Measurements from ENCODE around the gene NYAP1.
"Not testable (repeated sequence)": the region's sequence is repeated elsewhere in the genome, so short reads cannot be mapped to it uniquely, and the experiment has no call there.

DNA sequence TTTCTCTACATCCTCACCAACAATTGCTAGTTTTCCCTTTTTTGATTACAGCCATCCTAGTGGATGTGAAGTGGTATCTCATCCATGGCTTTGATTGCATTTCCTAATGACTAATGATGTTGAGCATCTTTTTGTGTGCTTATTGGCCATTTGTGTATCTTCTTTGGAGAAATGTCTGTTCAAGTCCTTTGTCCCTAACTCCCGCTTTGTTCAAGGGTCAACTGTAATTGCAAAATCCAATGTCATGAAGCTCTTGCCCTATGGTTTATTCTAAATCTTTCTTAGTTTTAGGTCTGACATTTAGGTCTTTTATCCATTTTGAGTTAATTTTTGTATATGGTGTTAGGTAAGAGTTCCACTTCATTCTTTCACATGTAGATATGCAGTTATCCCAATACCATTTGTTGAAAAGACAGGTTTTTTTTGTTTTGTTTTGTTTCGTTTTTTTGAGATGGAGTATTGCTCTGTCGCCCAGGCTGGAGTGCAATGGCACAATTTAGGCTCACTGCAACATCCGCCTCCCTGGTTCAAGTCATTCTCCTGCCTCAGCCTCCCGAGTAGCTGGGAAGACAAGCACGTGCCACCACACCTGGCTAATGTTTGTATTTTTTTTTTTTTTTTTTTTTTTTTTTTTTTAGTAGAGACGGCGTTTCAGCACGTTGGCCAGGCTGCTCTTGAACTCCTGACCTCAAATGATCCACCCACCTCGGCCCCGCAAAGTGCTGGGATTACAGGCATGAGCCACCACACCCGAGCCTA, 44.6 kb downstream of the NYAP1 start:
- TF ChIP-seq, protein P1, sequence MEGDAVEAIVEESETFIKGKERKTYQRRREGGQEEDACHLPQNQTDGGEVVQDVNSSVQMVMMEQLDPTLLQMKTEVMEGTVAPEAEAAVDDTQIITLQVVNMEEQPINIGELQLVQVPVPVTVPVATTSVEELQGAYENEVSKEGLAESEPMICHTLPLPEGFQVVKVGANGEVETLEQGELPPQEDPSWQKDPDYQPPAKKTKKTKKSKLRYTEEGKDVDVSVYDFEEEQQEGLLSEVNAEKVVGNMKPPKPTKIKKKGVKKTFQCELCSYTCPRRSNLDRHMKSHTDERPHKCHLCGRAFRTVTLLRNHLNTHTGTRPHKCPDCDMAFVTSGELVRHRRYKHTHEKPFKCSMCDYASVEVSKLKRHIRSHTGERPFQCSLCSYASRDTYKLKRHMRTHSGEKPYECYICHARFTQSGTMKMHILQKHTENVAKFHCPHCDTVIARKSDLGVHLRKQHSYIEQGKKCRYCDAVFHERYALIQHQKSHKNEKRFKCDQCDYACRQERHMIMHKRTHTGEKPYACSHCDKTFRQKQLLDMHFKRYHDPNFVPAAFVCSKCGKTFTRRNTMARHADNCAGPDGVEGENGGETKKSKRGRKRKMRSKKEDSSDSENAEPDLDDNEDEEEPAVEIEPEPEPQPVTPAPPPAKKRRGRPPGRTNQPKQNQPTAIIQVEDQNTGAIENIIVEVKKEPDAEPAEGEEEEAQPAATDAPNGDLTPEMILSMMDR (conservative IDR thresholded peaks at IDR 0.05; ENCODE audit: low read length): not testable (repeated sequence)
- TF ChIP-seq EZH2phosphoT487 (IDR thresholded peaks at IDR 0.05; ENCODE audit: borderline replicate concordance, low read depth, low read length): not testable (repeated sequence)
